Endothelial cell of umbilical vein (primary cell): Measurements from ENCODE around the gene TSPAN10. TPM values are rescaled to one million over a fixed set of nuclear protein-coding genes. Genes with fewer than 3 reads are reported as not detected.
A peak's percentile ranks its signal among the peaks of the same experiment; 100 is the strongest.

Source experiments
- BruUV-seq: library from RNA; stranded (reverse); fragments of 400-500 nt; replicated peaks from 2 replicates; lab custom pipeline; 2021; lab: Mats Ljungman, UMichigan
- CTCF ChIA-PET: fragments of 300-600, 350-600 bp; sonication (Branson Sonifier 250); formaldehyde crosslinking; loops from one replicate; lab custom pipeline; 2021; ENCODE audit warnings: antibody characterized with exemption, inconsistent platforms; lab: Charles Lee
- POLR2A ChIA-PET: fragments of 300-600, 350-600 bp; sonication (Branson Sonifier 250); formaldehyde crosslinking; loops from one replicate; lab custom pipeline; 2021; ENCODE audit warnings: antibody characterized with exemption, inconsistent platforms; lab: Charles Lee
- DNase-seq: peaks from one replicate; pipeline ENCODE4 v3.0.0-alpha.2; 2011; ENCODE audit warnings: low read depth, low spot score
- FAIRE-seq: peaks from 2 replicates; lab custom pipeline; 2011; peaks lifted over from hg19 to GRCh38; lab: Jason Lieb, UNC
- H2AFZ ChIP-seq: 2 replicates; pipeline ENCODE4 v1.6.0; 2012; ENCODE audit warnings: low read depth, low read length, control low read depth, inconsistent platforms
- H3K27ac ChIP-seq: 2 replicates; pipeline ENCODE4 v1.5.1; 2011; ENCODE audit warnings: low read depth, mild to moderate bottlenecking, control low read depth, low read length, moderate library complexity; ENCODE audit not compliant: insufficient read depth
- H3K27me3 ChIP-seq, 2 experiments: 2 replicates each; pipeline versions ENCODE4 v1.6.0 to v1.6.1; 2011; ENCODE audit warnings: low read length in 2 of 2, mixed read lengths in 1 of 2; ENCODE audit not compliant: control insufficient read depth in 2 of 2, insufficient read depth in 2 of 2
- H3K36me3 ChIP-seq, 2 experiments: 2 replicates in 1 of 2; 3 replicates in 1 of 2; pipeline ENCODE4 v1.5.1; 2011; ENCODE audit warnings: low read length in 2 of 2, mild to moderate bottlenecking in 1 of 2, moderate library complexity in 1 of 2; ENCODE audit not compliant: control insufficient read depth in 2 of 2, insufficient read depth in 2 of 2; ENCODE audit errors: extremely low read depth in 1 of 2
- H3K4me1 ChIP-seq: 3 replicates; pipeline ENCODE4 v1.5.1; 2011; ENCODE audit warnings: mild to moderate bottlenecking, low read length; ENCODE audit not compliant: control insufficient read depth, insufficient read depth; ENCODE audit errors: extremely low read depth
- H3K4me2 ChIP-seq: 2 replicates; pipeline ENCODE4 v1.6.1; 2011; ENCODE audit warnings: low read length, control low read depth, mixed read lengths; ENCODE audit not compliant: insufficient read depth
- H3K4me3 ChIP-seq, 3 experiments: fragments of 200-600 bp in 1 of 3; sonication (generic), shearing (Covaris generic) in 1 of 3; replicated peaks in 1 of 3; 2 replicates each; pipeline ENCODE4 v1.5.1; 2011 to 2016; ENCODE audit warnings: control low read depth in 3 of 3, low read length in 3 of 3, mild to moderate bottlenecking in 2 of 3, inconsistent platforms in 1 of 3, low read depth in 1 of 3, moderate library complexity in 1 of 3; ENCODE audit not compliant: insufficient read depth in 1 of 3
- H3K79me2 ChIP-seq: 2 replicates; pipeline ENCODE4 v1.6.0; 2012; ENCODE audit warnings: low read length, inconsistent platforms; ENCODE audit not compliant: control insufficient read depth, insufficient read depth
- H3K9ac ChIP-seq: replicated peaks from 2 replicates; pipeline ENCODE3; 2011; ENCODE audit warnings: low read length, control low read depth; ENCODE audit not compliant: insufficient read depth; ENCODE audit errors: extremely low read depth
- H3K9me1 ChIP-seq: replicated peaks from 3 replicates; pipeline ENCODE4 v1.6.0; 2011; ENCODE audit warnings: mild to moderate bottlenecking, low read length; ENCODE audit not compliant: control insufficient read depth, insufficient read depth; ENCODE audit errors: extremely low read depth
- H3K9me3 ChIP-seq: replicated peaks from 2 replicates; pipeline ENCODE4 v1.5.1; 2012; ENCODE audit warnings: low read length, inconsistent platforms; ENCODE audit not compliant: control insufficient read depth, insufficient read depth
- H4K20me1 ChIP-seq: replicated peaks from 2 replicates; pipeline ENCODE3; 2011; ENCODE audit warnings: mild to moderate bottlenecking, low read length; ENCODE audit not compliant: control insufficient read depth, insufficient read depth; ENCODE audit errors: extremely low read depth
- FOS ChIP-seq: IDR thresholded peaks from 2 replicates; pipeline ENCODE4 v1.6.1; 2011; ENCODE audit warnings: mild to moderate bottlenecking, low read length, moderate library complexity, borderline replicate concordance; ENCODE audit not compliant: insufficient read depth
- GATA2 ChIP-seq: IDR thresholded peaks from 2 replicates; pipeline ENCODE4 v1.7.0; 2011; ENCODE audit warnings: low read depth, mild to moderate bottlenecking, moderate library complexity, mixed read lengths, low read length; ENCODE audit not compliant: insufficient read length, insufficient read depth
- JUN ChIP-seq: IDR thresholded peaks from 2 replicates; pipeline ENCODE4 v1.6.1; 2011; ENCODE audit warnings: borderline replicate concordance, low read depth; ENCODE audit not compliant: insufficient read length, insufficient read depth
- MYC ChIP-seq: IDR thresholded peaks from one replicate; pipeline ENCODE4 v1.6.1; 2011; ENCODE audit warnings: mild to moderate bottlenecking, low read depth, low read length
- POLR2A ChIP-seq: IDR thresholded peaks from 2 replicates; pipeline ENCODE4 v1.6.1; 2012; ENCODE audit warnings: low read depth, mild to moderate bottlenecking, control low read depth, low read length
- POLR2AphosphoS5 ChIP-seq: IDR thresholded peaks from 2 replicates; pipeline ENCODE4 v1.6.1; 2012; ENCODE audit warnings: low read depth, mild to moderate bottlenecking, control low read depth, low read length, moderate library complexity; ENCODE audit not compliant: insufficient read depth
- dilution Hi-C: fragments of 300-500 bp; cut with MboI; formaldehyde crosslinking; loops from one replicate; pipeline ENCODE4 v1.15.0; 2019; ENCODE audit warnings: low sequenced_read_pairs; ENCODE audit not compliant: extremely low pct_ligation_motif_present
- intact Hi-C: fragments of 100-400 bp; cut with micrococcal nuclease; formaldehyde crosslinking; loops from one replicate; pipeline ENCODE4 v1.10.0; 2022
- polyA plus RNA-seq, 4 experiments: library from polyadenylated mRNA; depleted of rRNA in 3 of 4; stranded (reverse) in 3 of 4; unstranded in 1 of 4; fragments of >200 nt; gene quantifications; 2 replicates each; pipeline versions ENCODE4 v1.2.1 to v1.2.3, GENCODE V29; 2011 to 2012; ENCODE audit warnings: missing spikeins in 1 of 4
- total RNA-seq: library from RNA; stranded (reverse); gene quantifications from 2 replicates; pipeline ENCODE4 v1.2.3, GENCODE V29; 2021
- TF ChIP-seq, protein P1 (sequence below): IDR thresholded peaks from 2 replicates; pipeline ENCODE4 v1.6.1; 2011; ENCODE audit not compliant: insufficient read depth, insufficient read length
- TF ChIP-seq, protein P2 (sequence below), 2 donors: IDR thresholded peaks; 1 replicate in 1 of 2; 2 replicates in 1 of 2; pipeline ENCODE4 v1.5.1; 2011; ENCODE audit warnings: low read length in 2 of 2, mild to moderate bottlenecking in 2 of 2, moderate library complexity in 2 of 2, control low read depth in 1 of 2, inconsistent platforms in 1 of 2, low read depth in 1 of 2; ENCODE audit not compliant: insufficient read depth in 1 of 2; ENCODE audit errors: extremely low read depth in 1 of 2

TSPAN10 gene
- total and polyA plus RNA-seq, 2 donors (not counting 3 experiments of a cell fraction or from before 2014, with no cell fraction given): 0.91 to 1.1 TPM

GRCh38 chr17:81683208-81683583 is 46.2 kb downstream of the TSPAN10 start:
- TF ChIP-seq MYC (no peak), GATA2 (no peak), FOS (no peak), POLR2A (no peak), JUN (no peak), POLR2AphosphoS5 (no peak)
- TF ChIP-seq, protein P1, sequence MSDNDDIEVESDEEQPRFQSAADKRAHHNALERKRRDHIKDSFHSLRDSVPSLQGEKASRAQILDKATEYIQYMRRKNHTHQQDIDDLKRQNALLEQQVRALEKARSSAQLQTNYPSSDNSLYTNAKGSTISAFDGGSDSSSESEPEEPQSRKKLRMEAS: no peak
- TF ChIP-seq, protein P2, sequence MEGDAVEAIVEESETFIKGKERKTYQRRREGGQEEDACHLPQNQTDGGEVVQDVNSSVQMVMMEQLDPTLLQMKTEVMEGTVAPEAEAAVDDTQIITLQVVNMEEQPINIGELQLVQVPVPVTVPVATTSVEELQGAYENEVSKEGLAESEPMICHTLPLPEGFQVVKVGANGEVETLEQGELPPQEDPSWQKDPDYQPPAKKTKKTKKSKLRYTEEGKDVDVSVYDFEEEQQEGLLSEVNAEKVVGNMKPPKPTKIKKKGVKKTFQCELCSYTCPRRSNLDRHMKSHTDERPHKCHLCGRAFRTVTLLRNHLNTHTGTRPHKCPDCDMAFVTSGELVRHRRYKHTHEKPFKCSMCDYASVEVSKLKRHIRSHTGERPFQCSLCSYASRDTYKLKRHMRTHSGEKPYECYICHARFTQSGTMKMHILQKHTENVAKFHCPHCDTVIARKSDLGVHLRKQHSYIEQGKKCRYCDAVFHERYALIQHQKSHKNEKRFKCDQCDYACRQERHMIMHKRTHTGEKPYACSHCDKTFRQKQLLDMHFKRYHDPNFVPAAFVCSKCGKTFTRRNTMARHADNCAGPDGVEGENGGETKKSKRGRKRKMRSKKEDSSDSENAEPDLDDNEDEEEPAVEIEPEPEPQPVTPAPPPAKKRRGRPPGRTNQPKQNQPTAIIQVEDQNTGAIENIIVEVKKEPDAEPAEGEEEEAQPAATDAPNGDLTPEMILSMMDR (IDR thresholded peaks at IDR 0.05; ENCODE audit: extremely low read depth in 1 of 2, insufficient read depth in 1 of 2, low read depth in 1 of 2, low read length in 2 of 2): no peak
- no TSS peak for BruUV-seq
- H3K9me1 ChIP-seq: no peaks in the 10 kb centered on the region
- peaks cover 60% of the 10 kb centered on the region for H3K79me2 ChIP-seq
- peak overlapping the region; percentile 87 for H3K9ac ChIP-seq
- dilution Hi-C loops: no loop called here
- H3K27ac ChIP-seq: peak overlapping the region; percentile 43
- ChIA-PET CTCF (interaction anchor here (1.2 to 3.0 kb wide), 2 partner anchors 15 to 19 kb away, joined by 4 to 19 read pairs; partner anchors contain the start of gene MRPL12), POLR2A (interaction anchor here (1.0 kb wide), 3 partner anchors 10 to 20 kb away, joined by 3 to 4 read pairs (median 3); partner anchors contain the start of genes CCDC137, MRPL12 and OXLD1)
- intact Hi-C loops: loop anchor here (1.0 kb wide), 1 partner anchor 28 kb away; no protein-coding TSS in a partner anchor
- H3K27me3 ChIP-seq: no peaks in the 10 kb centered on the region
- FAIRE-seq: no peak
- H3K36me3 ChIP-seq: peaks cover 6 to 28% of the 10 kb centered on the region in 2 experiments
- no peaks in the 10 kb centered on the region for H4K20me1 ChIP-seq
- peaks cover 16% of the 10 kb centered on the region for H3K4me1 ChIP-seq
- H3K4me2 ChIP-seq: peak overlapping the region; percentile 47
- no peak for DNase-seq
- H3K4me3 ChIP-seq: peak overlapping the region; percentile 46 to 93 (median 66)
- H2AFZ ChIP-seq: peak overlapping the region; percentile 39
- H3K9me3 ChIP-seq: no peaks in the 10 kb centered on the region
